CD4-positive, alpha-beta T cell treated with Interleukin-12 subunit alpha and Interleukin-12 subunit beta, for 1 hour (primary cell): Measurements from ENCODE around the gene BRICD5.
"Not testable (repeated sequence)": the region's sequence is repeated elsewhere in the genome, so short reads cannot be mapped to it uniquely, and the experiment has no call there.

Experiments
- DNase-seq: peaks from one replicate; pipeline ENCODE4 v3.0.0-alpha.2; 2020

BRICD5 gene

DNA sequence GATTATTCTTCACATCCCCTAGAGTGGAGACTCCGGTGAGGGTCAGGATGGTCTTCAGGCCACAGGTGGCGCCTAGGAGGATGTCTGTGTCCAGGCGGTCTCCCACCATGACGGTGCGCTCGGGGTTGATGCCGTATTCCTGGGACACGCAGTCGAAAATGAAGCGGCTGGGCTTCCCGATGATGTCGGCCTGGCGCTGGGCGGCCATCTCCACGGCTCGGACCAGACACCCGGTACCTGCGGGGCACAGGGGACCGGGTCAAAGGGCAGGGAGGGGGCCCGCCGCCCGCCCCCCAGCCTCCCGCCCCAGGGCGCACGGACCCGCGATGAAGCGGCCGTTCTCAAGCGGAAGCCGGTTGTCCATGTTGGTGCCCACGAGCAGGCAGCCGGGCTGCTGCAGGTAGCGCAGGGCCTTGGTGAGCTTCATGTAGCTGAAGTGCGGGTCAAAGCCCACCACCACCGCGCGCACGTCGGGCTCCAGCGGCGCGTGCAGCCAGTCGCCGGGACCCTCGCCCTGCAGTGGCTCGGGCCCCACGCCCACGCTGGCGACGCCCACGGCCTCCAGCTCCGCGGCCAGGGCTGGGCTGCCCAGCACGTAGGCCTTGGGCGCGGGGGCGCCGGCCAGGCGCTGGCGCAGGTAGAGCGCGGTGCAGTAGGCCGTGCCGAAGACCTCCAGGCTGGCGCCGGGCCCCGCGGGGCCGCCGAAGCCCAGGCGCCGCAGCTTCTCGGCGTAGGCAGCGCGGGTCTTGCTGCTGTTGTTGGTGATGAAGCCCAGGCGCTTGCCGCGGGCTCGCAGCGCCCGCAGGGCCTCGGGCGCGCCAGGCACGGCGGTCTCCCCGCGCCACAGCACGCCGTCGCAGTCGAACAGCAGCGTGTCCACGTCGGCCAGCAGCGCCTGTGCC, 3.4 kb upstream of the BRICD5 start:
- DNase-seq, result no peak

DNA sequence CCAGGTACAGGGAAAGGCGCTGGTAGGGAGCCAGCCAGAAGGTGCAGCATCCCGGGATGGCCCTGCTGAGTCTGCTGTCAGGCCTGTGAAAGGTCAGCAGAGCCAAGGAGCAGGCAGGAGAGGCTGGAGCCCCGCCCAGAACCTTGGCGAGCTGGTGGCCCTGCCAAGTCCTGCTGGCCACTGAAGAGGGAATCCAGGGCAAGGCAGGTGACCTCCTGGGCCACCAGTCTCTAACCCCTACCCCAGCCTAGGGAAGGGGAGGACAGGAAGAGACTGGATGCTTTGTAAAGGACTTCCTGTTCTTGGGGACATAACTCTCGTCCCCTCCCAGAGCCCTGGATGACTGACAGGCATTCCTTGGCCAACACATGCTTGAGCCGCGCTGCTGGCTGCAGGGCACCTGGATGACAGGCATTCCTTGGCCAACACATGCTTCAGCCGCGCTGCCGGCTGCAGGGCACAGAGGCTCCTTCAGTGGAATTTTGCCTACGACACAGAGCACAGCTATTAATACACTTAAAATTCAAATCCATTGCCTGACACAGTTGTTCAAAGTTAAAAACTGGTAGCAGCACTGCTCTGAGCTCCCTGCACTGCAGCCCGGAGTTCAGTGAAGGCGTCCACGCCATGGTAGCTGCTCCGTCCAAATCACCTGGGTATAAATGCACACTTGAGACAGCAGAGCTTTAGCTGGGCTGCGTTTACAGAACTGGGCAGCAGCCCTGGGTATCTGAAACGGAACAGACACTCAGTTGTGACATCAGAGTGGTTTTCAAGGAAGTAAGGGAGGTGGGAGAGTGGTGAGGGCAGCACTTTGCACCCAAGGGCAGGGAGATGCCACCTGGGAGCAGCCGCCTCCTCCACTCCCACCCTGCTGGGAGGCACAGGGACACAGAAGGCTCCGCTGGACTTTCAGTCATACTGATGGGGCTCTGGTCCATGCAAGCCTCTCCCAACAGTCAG, 2.0 kb upstream of the BRICD5 start:
- DNase-seq, result no peak

DNA sequence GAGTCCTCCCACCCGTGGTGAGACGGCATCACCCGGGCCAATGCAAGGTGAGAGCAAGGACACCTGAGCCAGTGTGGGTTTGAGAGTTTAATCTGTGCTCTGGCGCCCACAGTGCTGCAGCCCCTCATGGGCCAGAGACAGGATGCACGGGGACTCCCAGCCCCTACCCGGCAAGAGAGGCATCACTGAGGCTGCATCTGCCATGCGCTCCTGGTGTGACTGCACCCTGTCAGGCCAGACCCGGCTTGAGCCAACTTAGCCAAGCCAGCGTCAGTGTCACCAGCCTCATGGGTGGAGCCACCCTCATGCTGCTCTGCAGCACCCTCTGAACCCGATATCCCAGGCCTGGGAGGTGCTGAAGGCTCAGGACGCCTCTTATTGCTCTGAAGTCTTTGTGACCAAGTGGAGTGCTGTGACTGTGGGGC, 1.3 kb upstream of the BRICD5 start:
- DNase-seq, result no peak

DNA sequence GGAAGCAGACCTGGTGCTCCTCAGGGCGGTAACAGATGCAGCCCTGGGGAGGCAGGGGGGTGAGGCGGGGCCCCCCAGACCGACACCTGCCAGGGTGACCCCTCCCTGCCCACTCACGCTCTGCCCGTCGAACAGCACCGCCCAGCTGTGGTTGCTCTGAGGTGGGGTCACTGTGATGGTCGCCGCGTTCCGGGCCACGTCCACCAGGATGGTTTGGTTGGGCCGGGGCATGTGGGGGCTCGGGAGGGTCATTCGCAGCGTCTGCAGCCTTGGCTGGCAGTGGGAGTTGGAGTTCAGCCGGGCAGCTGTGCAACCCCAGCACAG, 692 bp downstream of the BRICD5 start:
- DNase-seq, result no peak

DNA sequence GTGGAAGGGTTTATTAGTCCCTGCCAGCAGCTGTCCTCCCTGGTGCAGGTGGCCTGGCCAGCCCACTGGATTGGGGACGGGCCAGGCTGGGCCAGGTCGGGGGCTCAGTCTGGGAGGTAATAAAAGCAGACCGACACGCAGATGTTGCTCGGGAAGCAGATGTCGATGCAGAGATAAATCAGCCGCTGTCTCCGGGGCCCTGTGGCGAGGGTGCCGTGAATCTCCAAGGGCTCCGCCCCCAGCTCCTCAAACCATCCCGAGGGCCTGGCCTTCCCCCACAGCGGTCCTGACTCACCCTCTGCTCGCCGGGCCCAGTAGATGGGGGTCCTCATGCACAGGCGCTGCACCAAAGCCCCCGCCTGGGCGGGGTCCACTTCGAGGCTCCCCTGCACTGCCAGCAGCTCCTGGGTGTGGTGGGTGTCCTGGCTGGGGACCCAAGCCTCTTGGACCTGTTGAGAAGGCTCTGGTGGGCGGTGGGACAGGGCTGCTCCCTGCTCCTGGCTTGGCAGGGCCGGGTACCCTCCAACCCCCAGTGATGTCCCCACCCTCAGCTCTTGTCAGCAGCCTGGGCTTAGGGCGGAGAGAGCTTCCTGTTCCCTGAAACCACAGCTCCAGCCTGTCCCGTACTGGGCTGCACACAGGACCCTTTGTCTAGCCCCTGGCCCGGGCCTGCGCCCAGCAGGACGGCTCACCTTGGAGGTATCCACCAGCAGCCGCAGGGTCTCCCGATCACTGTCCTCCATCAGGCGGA, 1.2 kb downstream of the BRICD5 start:
- DNase-seq, result no peak

DNA sequence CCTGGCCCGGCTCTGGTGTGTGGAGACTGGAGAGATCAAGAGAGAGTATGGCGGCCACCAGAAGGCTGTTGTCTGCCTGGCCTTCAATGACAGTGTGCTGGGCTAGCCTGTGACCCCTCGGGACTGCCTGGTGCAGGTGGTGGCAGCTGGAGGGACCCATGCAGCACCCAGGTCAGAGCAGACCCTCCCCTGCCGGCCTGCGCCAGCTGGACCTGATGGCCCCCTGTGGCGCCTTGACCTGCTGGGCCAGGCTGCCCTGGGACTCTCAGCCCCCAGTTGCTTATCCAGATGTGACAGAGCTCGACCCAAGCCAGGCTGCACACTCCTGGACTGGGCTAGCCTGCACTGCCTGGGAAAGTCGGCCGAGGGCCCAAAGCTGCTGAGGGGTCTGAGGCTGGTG, 1.9 kb downstream of the BRICD5 start:
- DNase-seq, result no peak

DNA sequence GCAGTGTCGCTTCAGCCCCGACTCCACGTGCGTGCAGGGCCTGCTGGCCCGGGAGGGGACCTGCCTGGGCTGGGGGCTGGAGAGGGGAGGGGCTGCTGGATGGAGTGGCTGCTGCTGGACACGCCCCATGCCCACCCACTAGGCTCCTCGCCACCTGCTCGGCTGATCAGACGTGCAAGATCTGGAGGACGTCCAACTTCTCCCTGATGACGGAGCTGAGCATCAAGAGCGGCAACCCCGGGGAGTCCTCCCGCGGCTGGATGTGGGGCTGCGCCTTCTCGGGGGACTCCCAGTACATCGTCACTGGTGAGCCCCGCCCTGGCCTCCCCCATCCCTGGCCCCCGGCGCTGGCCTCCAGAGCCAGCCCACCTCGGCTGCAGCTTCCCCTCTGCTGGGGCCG, 2.4 kb downstream of the BRICD5 start:
- DNase-seq, result no peak

DNA sequence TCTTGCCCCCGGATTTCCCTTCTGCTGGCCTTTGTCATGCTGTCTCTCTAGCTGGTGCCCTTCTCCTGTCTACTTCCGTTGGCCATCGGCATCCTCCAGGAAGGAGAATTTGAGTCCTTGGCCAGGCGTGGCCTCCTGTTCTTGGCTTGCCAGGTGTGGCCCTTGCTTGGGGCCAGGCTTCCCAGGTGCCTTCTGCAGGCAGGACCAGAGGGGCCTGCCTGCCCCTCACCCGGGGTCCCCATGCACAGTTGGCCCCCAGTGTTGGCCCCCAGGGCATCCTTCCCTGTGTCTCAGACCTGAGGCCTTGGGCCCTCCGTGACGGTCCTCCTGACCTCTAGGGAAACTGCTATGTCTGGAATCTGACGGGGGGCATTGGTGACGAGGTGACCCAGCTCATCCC, 2.8 kb downstream of the BRICD5 start:
- no peak for DNase-seq

DNA sequence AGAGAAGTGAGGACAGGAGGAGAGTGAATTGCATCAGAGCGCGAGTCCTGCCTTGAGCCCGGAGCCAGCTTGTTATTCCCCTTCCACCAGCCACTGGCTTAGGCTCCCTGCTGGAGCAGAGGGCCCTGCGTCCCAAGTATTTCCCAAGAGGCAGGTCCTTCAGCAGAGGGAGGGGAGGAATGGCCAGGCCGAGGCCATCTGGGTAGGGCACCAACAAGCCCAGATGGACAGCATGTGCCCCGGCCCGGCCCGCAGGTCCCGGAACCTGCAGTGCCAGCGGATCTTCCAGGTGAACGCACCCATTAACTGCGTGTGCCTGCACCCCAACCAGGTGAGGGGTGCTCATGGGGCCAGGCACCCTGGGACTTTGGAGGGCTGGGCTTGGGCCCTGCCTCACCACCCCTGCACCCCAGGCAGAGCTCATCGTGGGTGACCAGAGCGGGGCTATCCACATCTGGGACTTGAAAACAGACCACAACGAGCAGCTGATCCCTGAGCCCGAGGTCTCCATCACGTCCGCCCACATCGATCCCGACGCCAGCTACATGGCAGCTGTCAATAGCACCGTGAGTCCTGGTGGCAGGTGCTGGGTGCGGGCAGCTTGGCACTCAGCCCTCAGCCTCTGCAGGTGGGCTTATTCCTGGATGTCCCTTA, 3.8 kb downstream of the BRICD5 start:
- DNase-seq, result no peak

DNA sequence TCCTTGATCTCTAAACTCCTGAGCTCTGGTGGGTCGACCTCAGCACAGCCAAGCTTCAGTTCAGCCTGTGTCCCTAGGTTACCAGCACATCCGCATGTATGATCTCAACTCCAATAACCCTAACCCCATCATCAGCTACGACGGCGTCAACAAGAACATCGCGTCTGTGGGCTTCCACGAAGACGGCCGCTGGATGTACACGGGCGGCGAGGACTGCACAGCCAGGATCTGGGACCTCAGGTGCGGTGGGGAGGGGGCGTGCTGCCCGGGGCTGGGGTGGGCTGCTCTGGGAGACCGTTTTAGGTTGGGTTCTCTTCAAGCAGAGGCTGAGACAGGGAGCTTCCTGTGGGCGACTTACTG, 4.3 kb downstream of the BRICD5 start:
- no peak for DNase-seq

DNA sequence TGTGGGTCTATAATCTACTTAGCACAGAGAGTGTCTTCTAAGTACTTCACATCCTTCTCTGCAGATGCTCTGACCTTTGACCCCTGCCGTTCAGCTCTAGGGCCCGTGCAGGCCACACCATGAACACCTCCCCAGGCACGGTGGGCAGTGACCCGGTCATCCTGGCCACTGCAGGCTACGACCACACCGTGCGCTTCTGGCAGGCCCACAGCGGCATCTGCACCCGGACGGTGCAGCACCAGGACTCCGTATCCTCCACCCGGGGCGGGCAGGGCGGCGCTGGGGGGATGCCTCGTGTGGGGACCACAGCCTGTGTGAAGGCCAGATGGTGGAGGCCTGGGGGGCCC, 4.7 kb downstream of the BRICD5 start:
- DNase-seq, result no peak

DNA sequence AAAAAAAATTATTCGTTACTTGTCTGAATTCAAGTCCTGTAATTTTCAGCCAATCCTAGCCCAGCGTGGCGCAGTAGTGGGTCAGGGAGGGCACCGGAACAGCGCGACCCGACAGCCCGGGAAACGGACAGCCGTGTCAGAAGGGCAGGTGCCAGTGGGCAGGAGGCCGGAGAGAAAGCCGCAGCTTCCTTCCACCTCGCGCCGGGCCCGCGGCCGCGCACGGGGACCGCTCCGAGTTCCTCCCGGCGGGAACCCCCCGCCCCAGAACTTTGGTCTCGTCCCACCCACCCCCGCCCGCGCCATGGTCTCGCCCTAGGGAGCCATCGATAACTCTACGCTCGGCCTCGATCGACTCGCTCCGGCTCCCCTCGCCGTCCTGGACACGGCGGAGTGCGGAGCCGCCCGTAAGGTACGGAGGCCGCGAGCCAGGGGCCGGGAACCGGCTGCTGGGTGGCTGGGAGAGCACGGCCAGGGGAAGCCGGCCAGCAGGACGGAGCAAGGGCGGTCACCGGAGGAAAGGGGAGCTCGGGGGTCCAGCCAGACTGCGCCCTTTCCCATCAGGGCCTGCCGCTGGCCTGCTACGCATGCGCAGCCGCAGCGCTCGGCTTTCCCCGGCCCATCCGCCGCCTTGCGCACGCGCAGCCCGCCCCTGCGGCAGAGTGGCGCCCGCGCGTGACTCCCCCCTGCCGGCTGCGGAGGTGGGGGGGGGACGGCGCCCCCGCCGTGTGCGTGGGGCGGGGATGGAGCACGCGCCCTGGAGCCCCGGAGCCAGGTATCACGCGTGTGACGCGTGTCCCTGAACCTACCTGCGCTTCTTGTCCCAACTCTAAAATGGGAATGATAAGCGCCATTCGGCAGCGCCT, 5.3 kb downstream of the BRICD5 start, which contains the start of gene MLST8:
TSS of gene MLST8 (plus strand) at position 351 of the 863 bp plus-strand sequence. CDS start 632 bp downstream, outside the sequence.
- DNase-seq, result peak; percentile 94

DNA sequence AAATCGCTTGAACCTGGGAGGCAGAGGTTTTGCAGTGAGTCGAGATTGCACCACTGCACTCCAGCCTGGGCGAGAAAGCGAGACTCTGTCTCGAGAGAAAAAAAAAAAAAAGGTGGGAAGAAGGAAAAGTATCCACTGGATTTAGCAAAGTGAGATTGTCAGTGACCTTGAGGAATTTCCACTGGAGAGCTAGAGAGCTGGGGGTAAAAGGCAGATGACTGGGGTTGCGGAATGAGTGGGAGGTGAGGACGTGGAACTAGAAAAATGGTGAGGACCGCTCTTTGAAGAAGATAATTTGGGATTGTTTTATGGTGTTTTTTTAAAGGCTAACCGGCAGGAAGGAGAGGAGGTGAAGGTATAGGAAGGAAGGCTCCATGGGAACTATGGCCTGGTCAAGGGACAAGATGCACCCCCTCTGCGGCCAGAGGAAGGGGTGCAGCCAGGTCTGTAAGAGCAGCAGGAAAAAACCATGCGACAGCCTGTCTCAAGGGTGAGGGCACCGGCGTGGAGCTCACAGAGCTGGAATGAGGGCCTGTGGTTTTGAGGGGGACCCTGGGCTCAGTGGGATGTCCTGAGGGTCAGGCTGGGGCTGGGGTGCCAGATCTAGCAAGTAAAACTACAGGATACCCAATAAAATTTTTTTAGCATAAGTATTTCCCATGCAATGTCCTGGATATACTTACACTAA, 6.1 kb downstream of the BRICD5 start:
- DNase-seq, result no peak

DNA sequence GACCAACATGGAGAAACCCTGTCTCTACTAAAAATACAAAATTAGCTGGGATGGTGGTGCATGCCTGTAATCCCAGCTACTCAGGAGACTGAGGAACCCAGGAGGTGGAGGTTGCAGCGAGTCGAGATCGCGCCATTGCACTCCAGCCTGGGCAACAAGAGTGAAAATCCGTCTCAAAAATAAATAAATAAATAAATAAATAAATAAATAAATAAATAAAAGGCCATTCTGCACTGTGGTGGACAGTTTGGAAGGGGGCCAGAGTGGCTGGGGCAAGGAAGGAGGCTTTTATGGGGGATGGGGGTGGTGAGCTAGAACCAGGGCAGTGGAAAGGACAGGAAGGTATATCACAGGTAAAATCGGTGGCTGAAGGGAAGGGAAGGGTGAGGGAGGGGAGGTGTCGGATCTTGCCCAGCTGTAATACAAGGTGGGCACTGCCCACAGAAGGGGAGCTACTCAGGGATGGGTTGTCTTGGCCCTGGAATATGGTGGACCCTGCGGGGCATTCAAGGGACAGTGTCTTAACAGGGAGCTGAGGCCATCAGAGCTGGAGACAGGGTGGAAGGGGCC, 7.5 kb downstream of the BRICD5 start:
- DNase-seq, result not testable (repeated sequence)

DNA sequence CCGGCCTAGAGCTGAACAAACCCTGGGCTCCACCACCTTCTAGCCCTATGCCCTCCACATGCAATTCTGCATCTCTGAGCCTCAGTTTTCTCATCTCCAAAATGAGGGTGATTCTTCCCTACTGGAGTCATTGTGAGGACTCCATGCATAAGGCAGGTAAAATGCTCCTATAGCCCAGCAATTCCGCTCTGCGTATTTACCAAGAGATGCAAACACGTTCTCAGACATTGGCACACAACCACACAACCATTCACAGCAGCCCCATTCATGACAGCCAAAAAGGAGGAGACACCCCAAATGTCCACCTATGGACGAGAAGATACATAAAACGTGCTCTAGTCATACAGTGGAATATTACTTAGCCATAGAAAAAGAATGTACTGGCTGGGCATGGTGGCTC, 10.3 kb downstream of the BRICD5 start:
- DNase-seq, result no peak

DNA sequence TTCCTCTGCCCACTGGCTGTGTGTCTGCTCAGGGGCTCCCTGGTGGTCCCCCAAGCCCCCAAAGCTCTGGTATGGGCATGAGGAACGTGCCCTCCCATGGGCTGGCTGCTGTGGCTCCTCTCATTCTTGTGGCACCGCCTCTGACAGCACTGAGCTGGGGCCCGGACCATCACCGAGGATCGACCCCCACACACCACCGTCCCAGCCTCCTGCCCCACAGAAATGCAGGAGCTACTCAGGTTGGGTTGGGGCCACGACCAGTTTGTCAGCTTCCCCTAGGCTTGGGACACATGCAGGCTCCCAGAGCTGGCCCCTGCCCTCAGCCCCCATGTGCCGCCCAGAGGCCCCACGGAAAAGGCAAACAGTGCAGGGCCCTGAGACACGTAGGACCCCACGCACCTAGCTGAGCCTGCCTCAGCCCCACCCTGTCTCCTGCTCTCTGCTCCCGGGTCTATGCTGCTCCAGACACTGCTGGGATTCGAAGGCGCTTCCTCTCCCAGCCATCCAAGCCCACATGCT, 11.0 kb downstream of the BRICD5 start:
- DNase-seq, result no peak

DNA sequence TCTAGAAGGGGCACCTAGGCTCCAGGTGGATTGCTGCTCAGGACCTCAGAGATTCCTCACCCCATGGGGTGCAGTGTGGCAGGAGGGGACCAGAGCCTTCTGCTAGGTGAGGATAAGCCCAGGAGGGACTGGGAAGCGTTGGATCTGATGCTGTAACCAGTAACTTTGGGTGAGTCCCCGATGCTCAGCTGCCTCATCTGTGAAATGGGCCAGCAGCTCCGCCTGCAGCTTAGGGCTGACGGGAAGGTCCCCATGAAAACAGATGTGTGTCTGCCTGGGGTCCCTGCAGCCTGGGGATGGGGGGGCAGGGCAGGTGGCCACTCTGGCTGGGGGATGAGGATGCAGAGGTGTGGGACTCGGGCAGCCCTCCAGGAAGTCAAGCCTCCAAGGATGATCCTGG, 11.6 kb downstream of the BRICD5 start:
- no peak for DNase-seq

DNA sequence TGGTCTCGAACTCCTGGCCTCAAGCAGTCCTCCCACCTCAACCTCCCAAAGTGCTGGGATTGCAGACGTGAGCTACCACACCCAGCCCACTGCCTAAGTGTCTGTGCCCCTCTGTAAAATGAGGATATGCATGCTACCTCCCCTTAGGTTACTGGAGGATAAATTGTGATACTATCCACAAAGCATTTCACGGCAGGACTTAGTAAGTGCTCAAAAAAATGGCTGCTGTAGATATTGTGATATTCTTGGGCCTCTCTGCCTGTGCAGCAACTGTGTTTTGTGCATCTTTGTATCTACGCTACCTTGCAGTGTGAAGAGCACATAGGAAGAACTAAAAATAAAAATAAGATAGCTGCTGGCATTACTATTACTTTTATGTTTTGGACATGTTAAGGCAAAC, 12.4 kb downstream of the BRICD5 start:
- no peak for DNase-seq

DNA sequence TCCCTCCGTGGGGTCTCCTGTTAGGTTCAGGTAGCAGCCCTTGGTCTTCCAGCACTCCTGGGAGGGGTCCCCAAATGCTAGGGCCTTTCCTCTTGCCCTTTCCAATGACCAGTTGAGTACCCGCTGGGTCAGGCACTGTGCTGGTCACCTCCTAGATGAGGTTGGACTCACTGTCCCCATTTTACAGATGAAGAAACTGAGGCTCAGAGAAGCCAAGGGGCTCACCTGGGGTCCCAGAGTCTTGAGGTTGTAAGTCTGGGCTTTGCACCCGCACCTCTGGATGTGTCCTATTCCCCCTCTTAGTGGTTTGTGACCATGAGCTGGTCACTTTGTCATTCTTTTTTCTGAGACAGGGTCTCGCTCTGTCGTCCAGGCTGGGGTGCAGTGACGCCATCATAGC, 12.9 kb downstream of the BRICD5 start:
- DNase-seq, result no peak

DNA sequence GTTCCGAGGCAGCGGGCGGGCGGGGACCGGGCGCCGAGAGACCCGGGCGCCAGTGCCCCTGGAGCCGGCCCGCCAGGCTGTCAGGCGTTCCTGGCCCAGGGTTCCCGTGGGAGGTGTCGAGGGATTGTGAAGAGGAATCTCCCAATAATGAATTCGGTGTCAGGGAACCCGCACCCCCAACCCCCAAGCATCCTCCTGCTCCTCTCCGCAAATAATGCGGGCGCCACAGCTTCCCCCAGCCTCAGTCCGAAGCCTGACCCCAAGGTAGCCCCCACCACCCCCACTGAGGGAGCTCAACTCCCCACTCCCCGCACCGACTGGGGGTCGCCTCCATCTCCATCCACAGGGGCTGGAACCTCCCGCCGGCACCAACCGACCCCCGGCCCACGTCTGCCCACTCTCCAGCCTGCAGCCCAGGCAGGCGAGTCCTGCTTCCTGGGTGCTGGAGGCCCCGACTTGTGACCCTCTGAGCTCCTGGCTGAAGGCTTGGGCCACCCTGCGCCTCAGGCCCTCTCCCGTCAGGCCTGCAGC, 13.6 kb downstream of the BRICD5 start:
- no peak for DNase-seq
